H1 (cell line): Measurements from ENCODE around the gene ELP1. TPM values are rescaled to one million over a fixed set of nuclear protein-coding genes. Genes with fewer than 3 reads are reported as not detected.

Source experiments
- CTCF ChIA-PET: fragments of 300-600 bp; sonication (Branson Sonifier 250); formaldehyde crosslinking; loops from one replicate; lab custom pipeline; 2021; ENCODE audit not compliant: partially characterized antibody; lab: Charles Lee
- POLR2A ChIA-PET: fragments of 300-600 bp; sonication (Branson Sonifier 250); formaldehyde crosslinking; loops from one replicate; lab custom pipeline; 2021; ENCODE audit warnings: inconsistent platforms; ENCODE audit not compliant: partially characterized antibody; lab: Charles Lee
- DNase-seq, 2 experiments: peaks; one replicate each; pipeline versions ENCODE4 v3.0.0 to v3.0.0-alpha.2; 2010 to 2022; ENCODE audit warnings: low spot score in 2 of 2, low read depth in 1 of 2, mixed read lengths in 1 of 2
- FAIRE-seq: peaks from 2 replicates; lab custom pipeline; 2011; peaks lifted over from hg19 to GRCh38; lab: Jason Lieb, UNC
- H2AFZ ChIP-seq: 2 replicates; pipeline ENCODE4 v1.8.1; 2012; ENCODE audit warnings: low read length, inconsistent platforms
- H2AK5ac ChIP-seq: 2 replicates; pipeline ENCODE4 v1.6.1; 2013; ENCODE audit warnings: low read depth, low read length
- H2BK120ac ChIP-seq: replicated peaks from 2 replicates; pipeline ENCODE3; 2013; ENCODE audit warnings: low read depth, low read length, inconsistent platforms
- H2BK12ac ChIP-seq: 2 replicates; pipeline ENCODE4 v1.6.1; 2013; ENCODE audit warnings: low read depth, low read length
- H2BK15ac ChIP-seq: 2 replicates; pipeline ENCODE4 v1.6.1; 2013; ENCODE audit warnings: low read length
- H2BK20ac ChIP-seq: 2 replicates; pipeline ENCODE4 v1.6.1; 2013; ENCODE audit warnings: low read length
- H2BK5ac ChIP-seq: 2 replicates; pipeline ENCODE4 v1.6.1; 2013; ENCODE audit warnings: low read depth, low read length
- H3K14ac ChIP-seq: 2 replicates; pipeline ENCODE4 v1.6.1; 2013; ENCODE audit warnings: inconsistent platforms; ENCODE audit not compliant: insufficient read length
- H3K18ac ChIP-seq: 2 replicates; pipeline ENCODE4 v1.6.1; 2013; ENCODE audit warnings: low read length; ENCODE audit errors: extremely low read depth
- H3K23ac ChIP-seq: 2 replicates; pipeline ENCODE4 v1.6.1; 2013; ENCODE audit warnings: inconsistent platforms; ENCODE audit not compliant: insufficient read length
- H3K23me2 ChIP-seq: 2 replicates; pipeline ENCODE4 v1.6.1; 2013; ENCODE audit warnings: low read depth, low read length
- H3K27ac ChIP-seq: 2 replicates; pipeline ENCODE4 v1.6.1; 2011; ENCODE audit warnings: low read depth, low read length, inconsistent platforms
- H3K27me3 ChIP-seq, 4 experiments: replicated peaks in 1 of 4; 1 replicate in 1 of 4; 2 replicates in 3 of 4; pipeline versions ENCODE4 v1.6.1 to v1.8.1; 2011 to 2013; ENCODE audit warnings: low read length in 3 of 4, mild to moderate bottlenecking in 3 of 4, inconsistent platforms in 2 of 4, mixed read lengths in 2 of 4, moderate library complexity in 1 of 4; ENCODE audit not compliant: control insufficient read depth in 3 of 4, insufficient read depth in 3 of 4; ENCODE audit errors: extremely low read depth in 1 of 4
- H3K36me3 ChIP-seq, 4 experiments: 2 replicates each; pipeline versions ENCODE4 v1.6.1 to v1.8.1; 2011 to 2013; ENCODE audit warnings: mild to moderate bottlenecking in 4 of 4, low read length in 3 of 4, moderate library complexity in 2 of 4, control low read depth in 1 of 4, inconsistent platforms in 1 of 4; ENCODE audit not compliant: insufficient read depth in 4 of 4, control insufficient read depth in 2 of 4
- H3K4ac ChIP-seq: replicated peaks from 2 replicates; pipeline ENCODE3; 2013; ENCODE audit warnings: low read length, low read depth, mixed read lengths, inconsistent platforms; ENCODE audit not compliant: insufficient read length
- H3K4me1 ChIP-seq, 4 experiments: replicated peaks in 1 of 4; 1 replicate in 1 of 4; 2 replicates in 3 of 4; pipeline versions ENCODE4 v1.6.1 to v1.8.1; 2011 to 2013; ENCODE audit warnings: low read length in 3 of 4, inconsistent platforms in 2 of 4, mixed read lengths in 1 of 4; ENCODE audit not compliant: insufficient read depth in 4 of 4, control insufficient read depth in 3 of 4
- H3K4me2 ChIP-seq, 2 experiments: 2 replicates each; pipeline versions ENCODE4 v1.6.1 to v1.8.1; 2011 to 2013; ENCODE audit warnings: low read depth in 2 of 2, low read length in 2 of 2, control low read depth in 1 of 2, inconsistent platforms in 1 of 2, mild to moderate bottlenecking in 1 of 2; ENCODE audit not compliant: insufficient read depth in 1 of 2
- H3K4me3 ChIP-seq, 4 experiments: fragments of 200-600, 300-600 bp in 1 of 4; sonication (generic), shearing (Covaris generic), sonication (Bioruptor Twin) in 1 of 4; 2 replicates each; pipeline versions ENCODE4 v1.5.1 to v1.8.1; 2011 to 2016; ENCODE audit warnings: low read length in 4 of 4, low read depth in 3 of 4, control low read depth in 2 of 4, inconsistent platforms in 2 of 4, mild to moderate bottlenecking in 2 of 4, mixed read lengths in 1 of 4, moderate library complexity in 1 of 4; ENCODE audit not compliant: insufficient read depth in 2 of 4; ENCODE audit errors: extremely low read depth in 1 of 4
- H3K56ac ChIP-seq: replicated peaks from 2 replicates; pipeline ENCODE3; 2013; ENCODE audit warnings: low read depth, mild to moderate bottlenecking, mixed read lengths, low read length, inconsistent platforms; ENCODE audit not compliant: insufficient read length
- H3K79me1 ChIP-seq: 2 replicates; pipeline ENCODE4 v1.6.1; 2013; ENCODE audit warnings: low read depth, low read length, control low read depth
- H3K79me2 ChIP-seq, 2 experiments: 2 replicates each; pipeline versions ENCODE4 v1.6.1 to v1.8.1; 2012 to 2013; ENCODE audit warnings: low read length in 2 of 2, mild to moderate bottlenecking in 2 of 2, inconsistent platforms in 1 of 2; ENCODE audit not compliant: insufficient read depth in 2 of 2, control insufficient read depth in 1 of 2
- H3K9ac ChIP-seq, 4 experiments: replicated peaks in 1 of 4; 1 replicate in 1 of 4; 2 replicates in 3 of 4; pipeline versions ENCODE4 v1.6.1 to v1.8.1; 2011 to 2013; ENCODE audit warnings: low read depth in 3 of 4, low read length in 3 of 4, control low read depth in 2 of 4, mild to moderate bottlenecking in 2 of 4, moderate library complexity in 2 of 4, inconsistent platforms in 1 of 4; ENCODE audit errors: extremely low read depth in 1 of 4
- H3K9me3 ChIP-seq, 2 experiments: 2 replicates each; pipeline versions ENCODE4 v1.6.1 to v1.8.1; 2012 to 2013; ENCODE audit warnings: mild to moderate bottlenecking in 2 of 2, moderate library complexity in 2 of 2, control low read depth in 1 of 2, inconsistent platforms in 1 of 2, low read depth in 1 of 2, low read length in 1 of 2, mixed read lengths in 1 of 2; ENCODE audit not compliant: insufficient read depth in 2 of 2
- H4K20me1 ChIP-seq, 2 experiments: replicated peaks in 1 of 2; 2 replicates each; pipeline versions ENCODE3 to v1.8.1; 2011 to 2013; ENCODE audit warnings: inconsistent platforms in 2 of 2, low read length in 2 of 2, mild to moderate bottlenecking in 1 of 2; ENCODE audit not compliant: insufficient read depth in 2 of 2, control insufficient read depth in 1 of 2
- H4K5ac ChIP-seq: 2 replicates; pipeline ENCODE4 v1.6.1; 2013; ENCODE audit warnings: low read length, low read depth, mixed read lengths, inconsistent platforms; ENCODE audit not compliant: insufficient read length
- H4K8ac ChIP-seq: 2 replicates; pipeline ENCODE4 v1.8.0; 2013; ENCODE audit warnings: mild to moderate bottlenecking, moderate library complexity, low read length, inconsistent platforms; ENCODE audit not compliant: insufficient read depth; ENCODE audit errors: extremely low read depth
- H4K91ac ChIP-seq: replicated peaks from 2 replicates; pipeline ENCODE3; 2013; ENCODE audit warnings: low read length, mixed read lengths, inconsistent platforms; ENCODE audit not compliant: insufficient read length
- BACH1 ChIP-seq: IDR thresholded peaks from 2 replicates; pipeline ENCODE4 v1.6.1; 2012; ENCODE audit warnings: low read length, improper control_type of control experiment
- CBX5 ChIP-seq: fragments of 300-800, 300-1000 bp; sonication (generic); IDR thresholded peaks from 2 replicates; pipeline ENCODE4 v1.7.1; 2016; ENCODE audit warnings: antibody characterized with exemption, low read length, low read depth
- CREB1 ChIP-seq: IDR thresholded peaks from 2 replicates; pipeline ENCODE4 v1.6.1; 2012; ENCODE audit warnings: inconsistent platforms
- GTF2F1 ChIP-seq: IDR thresholded peaks from 2 replicates; pipeline ENCODE4 v1.6.1; 2012; ENCODE audit warnings: low read depth, low read length, improper control_type of control experiment, borderline replicate concordance
- RAD21 ChIP-seq, 2 experiments: IDR thresholded peaks in 1 of 2; conservative IDR thresholded peaks in 1 of 2; 2 replicates each; pipeline ENCODE4 v1.6.1; 2011; ENCODE audit warnings: low read depth in 2 of 2, low read length in 2 of 2, improper control_type of control experiment in 1 of 2, inconsistent platforms in 1 of 2, mild to moderate bottlenecking in 1 of 2, moderate library complexity in 1 of 2
- RBBP5 ChIP-seq: IDR thresholded peaks from 2 replicates; pipeline ENCODE4 v1.7.1; 2012; ENCODE audit warnings: low read depth, mild to moderate bottlenecking, inconsistent platforms, low read length, moderate library complexity, borderline replicate concordance
- RNF2 ChIP-seq: fragments of 200-900, 300-1000 bp; sonication (generic); IDR thresholded peaks from 2 replicates; pipeline ENCODE4 v1.7.1; 2016; ENCODE audit warnings: borderline replicate concordance, low read depth, mild to moderate bottlenecking, antibody characterized with exemption, low read length; ENCODE audit not compliant: poor library complexity, severe bottlenecking; ENCODE audit errors: missing control alignments
- SAP30 ChIP-seq: fragments of 300-600 bp; sonication (generic); IDR thresholded peaks from 2 replicates; pipeline ENCODE4 v1.7.1; 2012; ENCODE audit warnings: low read length, moderate library complexity, mild to moderate bottlenecking, inconsistent platforms; ENCODE audit not compliant: insufficient read depth, insufficient replicate concordance
- SRF ChIP-seq: IDR thresholded peaks from 2 replicates; pipeline ENCODE4 v1.6.1; 2011; ENCODE audit warnings: mild to moderate bottlenecking, low read depth, low read length, moderate library complexity
- TAF1 ChIP-seq: IDR thresholded peaks from 2 replicates; pipeline ENCODE4 v1.6.1; 2011; ENCODE audit warnings: mild to moderate bottlenecking, low read depth, low read length
- WGBS, 2 experiments: shearing (Covaris generic) in 1 of 2; methylation state at CpG; one replicate each; pipeline versions ENCODE4 v1.1.6 to v1.1.7; 2013 to 2015; ENCODE audit warnings: low lambda C conversion rate in 2 of 2, mixed read lengths in 2 of 2, inconsistent platforms in 1 of 2, low coverage in 1 of 2, missing lambda C conversion rate in 1 of 2; ENCODE audit not compliant: insufficient replicate concordance in 2 of 2, insufficient coverage in 1 of 2, insufficient read length in 1 of 2; ENCODE audit errors: extremely low coverage in 1 of 2, missing lambda C conversion rate in 1 of 2; 5-methylcytosine and 5-hydroxymethylcytosine counted together
- polyA plus RNA-seq, 7 experiments: library from polyadenylated mRNA; depleted of rRNA in 3 of 7; stranded (reverse) in 5 of 7; unstranded in 2 of 7; fragments of >200 nt in 5 of 7; fragments of 200-250 nt in 2 of 7; gene quantifications; 1 replicate in 5 of 7; 2 replicates in 1 of 7; 4 replicates in 1 of 7; pipeline versions ENCODE4 v1.2.1 to v1.2.3, GENCODE V29; 2011 to 2013; ENCODE audit warnings: missing spikeins in 2 of 7, mixed read lengths in 2 of 7
- total RNA-seq: library from RNA; stranded (reverse); fragmentation: NEBNext Ultra II Directional; extraction: Animal tissue kit (Norgen Biotek cat#: 25700); gene quantifications from 2 replicates; pipeline ENCODE4 v1.2.1, GENCODE V29; 2021
- TF ChIP-seq, protein P1 (sequence below): IDR thresholded peaks from 2 replicates; pipeline ENCODE4 v1.6.1; 2012; ENCODE audit warnings: low read length, inconsistent platforms

The ELP1 gene
- total and polyA plus RNA-seq, 2 of the 8 experiments (the other 6 are each of a cell fraction or from before 2014, with no cell fraction given): 13.9 to 31.3 TPM

DNA sequence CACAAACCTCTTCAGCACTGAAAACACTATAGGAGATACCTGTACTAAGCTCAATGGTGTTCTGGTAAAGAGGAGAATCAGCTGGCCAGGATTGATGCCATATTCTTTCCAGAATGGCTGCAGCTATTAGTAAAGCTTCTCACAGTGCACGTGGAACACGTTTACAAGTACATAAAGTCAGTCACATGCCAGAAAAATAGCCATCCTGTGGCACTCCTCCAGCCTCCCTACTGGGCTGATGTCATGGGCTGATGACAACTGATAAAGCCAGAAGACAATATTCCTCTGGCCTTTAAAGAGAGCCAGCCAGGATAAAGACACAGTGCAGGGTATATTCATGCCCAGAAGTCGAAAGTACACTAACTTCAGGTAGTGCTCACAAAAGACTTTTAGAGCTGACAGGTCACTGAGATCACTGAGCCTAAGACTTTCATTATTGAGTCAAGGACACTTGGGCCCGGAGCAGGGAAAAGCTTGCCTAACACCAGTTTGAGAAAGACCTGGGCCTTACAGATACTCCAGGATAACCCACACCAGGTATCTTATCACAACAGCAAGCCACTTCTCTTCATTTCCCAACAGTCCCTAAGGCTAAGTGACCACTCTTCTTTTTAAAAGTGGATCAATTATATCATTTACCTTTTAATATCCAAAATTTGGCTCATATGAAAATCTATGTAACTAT, 29.7 kb upstream of the ELP1 start:
- 91% methylated on average over 4 of the region's 4 CpGs; no CpG with 5 or more reads in 1 of the 2 experiments for WGBS, 2 experiments
- CTCF ChIA-PET: interaction anchor here (8.0 kb wide), 1 partner anchor 11 kb away, joined by 40 read pairs; no protein-coding TSS in a partner anchor
- TF ChIP-seq RNF2 (no peak), CREB1 (no peak), RAD21 (IDR thresholded peaks at IDR 0.05 in 1 of 2, conservative IDR thresholded peaks at IDR 0.05 in 1 of 2; ENCODE audit: low read depth in 2 of 2, low read length in 2 of 2) (no peak), RBBP5 (no peak), GTF2F1 (no peak), BACH1 (no peak), TAF1 (no peak), SAP30 (no peak), CBX5 (no peak), SRF (no peak)
- TF ChIP-seq, protein P1, sequence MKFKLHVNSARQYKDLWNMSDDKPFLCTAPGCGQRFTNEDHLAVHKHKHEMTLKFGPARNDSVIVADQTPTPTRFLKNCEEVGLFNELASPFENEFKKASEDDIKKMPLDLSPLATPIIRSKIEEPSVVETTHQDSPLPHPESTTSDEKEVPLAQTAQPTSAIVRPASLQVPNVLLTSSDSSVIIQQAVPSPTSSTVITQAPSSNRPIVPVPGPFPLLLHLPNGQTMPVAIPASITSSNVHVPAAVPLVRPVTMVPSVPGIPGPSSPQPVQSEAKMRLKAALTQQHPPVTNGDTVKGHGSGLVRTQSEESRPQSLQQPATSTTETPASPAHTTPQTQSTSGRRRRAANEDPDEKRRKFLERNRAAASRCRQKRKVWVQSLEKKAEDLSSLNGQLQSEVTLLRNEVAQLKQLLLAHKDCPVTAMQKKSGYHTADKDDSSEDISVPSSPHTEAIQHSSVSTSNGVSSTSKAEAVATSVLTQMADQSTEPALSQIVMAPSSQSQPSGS: no peak

More for the DNA sequence above, 29.7 kb upstream of the ELP1 start:
- no peaks in the 10 kb centered on the region for H3K79me2 ChIP-seq
- no peaks in the 10 kb centered on the region for H3K27me3 ChIP-seq
- POLR2A ChIA-PET: no interaction called here
- no peak overlapping the region for H2BK15ac ChIP-seq
- H2AK5ac ChIP-seq: no peak overlapping the region
- no peak overlapping the region for H3K56ac ChIP-seq
- no peak overlapping the region for H2BK120ac ChIP-seq
- no peak overlapping the region for H2BK12ac ChIP-seq
- no peak overlapping the region for H3K27ac ChIP-seq
- no peaks in the 10 kb centered on the region for H3K9me3 ChIP-seq
- FAIRE-seq: no peak
- no peak overlapping the region for H2BK20ac ChIP-seq
- H3K18ac ChIP-seq: no peak overlapping the region
- no peak overlapping the region for H3K4me3 ChIP-seq
- no peak overlapping the region for H3K14ac ChIP-seq
- no peaks in the 10 kb centered on the region for H3K79me1 ChIP-seq
- H3K4ac ChIP-seq: no peak overlapping the region
- no peaks in the 10 kb centered on the region for H3K23me2 ChIP-seq
- H3K4me2 ChIP-seq: no peak overlapping the region
- H3K4me1 ChIP-seq: no peaks in the 10 kb centered on the region
- H4K8ac ChIP-seq: no peak overlapping the region
- H3K9ac ChIP-seq: no peak overlapping the region
- H3K36me3 ChIP-seq: peaks cover 0 to 11% (median 5%) of the 10 kb centered on the region in 4 experiments; a peak in 5 of 8 replicates
- DNase-seq: no peak
- no peak overlapping the region for H4K91ac ChIP-seq
- no peak overlapping the region for H4K5ac ChIP-seq
- H3K23ac ChIP-seq: no peak overlapping the region
- H4K20me1 ChIP-seq: peaks cover 0 to 2% of the 10 kb centered on the region in 2 experiments
- no peak overlapping the region for H2BK5ac ChIP-seq
- no peak overlapping the region for H2AFZ ChIP-seq
